Thyroid gland (tissue), 4 donors: ENCODE data around the gene MAPRE3.

Experiments
- CTCF ChIP-seq, 6 experiments: fragments of 200-600 bp in 3 of 6; fragments of 450-650 bp in 3 of 6; sonication (generic) in 3 of 6; IDR thresholded peaks; one replicate each; pipeline ENCODE4 v1.5.1; 2016 to 2019; ENCODE audit warnings: antibody characterized with exemption in 6 of 6, mild to moderate bottlenecking in 2 of 6, inconsistent platforms in 1 of 6, moderate library complexity in 1 of 6
- POLR2A ChIP-seq, 2 donors: fragments of 450-650 bp; IDR thresholded peaks; one replicate each; pipeline ENCODE4 v1.6.1; 2017; ENCODE audit warnings: antibody characterized with exemption in 2 of 2, mild to moderate bottlenecking in 2 of 2, moderate library complexity in 1 of 2

- no peak for TF ChIP-seq CTCF (IDR thresholded peaks at IDR 0.05)
- TF ChIP-seq POLR2A (IDR thresholded peaks at IDR 0.05), result no peak
Observed at GRCh38 chr2:26957041-26957440, 13.4 kb upstream of the MAPRE3 start.
